CD4-positive, alpha-beta memory T cell (primary cell): ENCODE measurements around the gene IL12B. TPM values are rescaled to one million over a fixed set of nuclear protein-coding genes. Genes with fewer than 3 reads are reported as not detected.
"Not testable (repeated sequence)": the region's sequence is repeated elsewhere in the genome, so short reads cannot be mapped to it uniquely, and the experiment has no call there.

Experiments
- CTCF ChIA-PET: fragments of 350-600 bp; sonication (Branson Sonifier 250); formaldehyde crosslinking; loops from one replicate; lab custom pipeline; 2021; ENCODE audit warnings: inconsistent platforms; ENCODE audit not compliant: partially characterized antibody; lab: Charles Lee
- POLR2A ChIA-PET: fragments of 350-600 bp; sonication (Branson Sonifier 250); formaldehyde crosslinking; loops from one replicate; lab custom pipeline; 2021; ENCODE audit not compliant: partially characterized antibody; lab: Charles Lee
- DNase-seq, 5 donors: peaks; one replicate each; pipeline versions ENCODE4 v3.0.0 to v3.0.0-alpha.2; 2020 to 2022; ENCODE audit warnings: mixed read lengths in 1 of 5
- H3K27ac ChIP-seq: one replicate; pipeline ENCODE4 v1.7.0; 2013; ENCODE audit warnings: low read depth, low read length
- H3K27me3 ChIP-seq: 2 replicates; pipeline ENCODE4 v1.7.0; 2013; ENCODE audit warnings: mild to moderate bottlenecking, low read length, moderate library complexity; ENCODE audit not compliant: insufficient read depth
- H3K36me3 ChIP-seq: 2 replicates; pipeline ENCODE4 v1.7.0; 2013; ENCODE audit warnings: mild to moderate bottlenecking, low read length, moderate library complexity; ENCODE audit not compliant: insufficient read depth
- H3K4me1 ChIP-seq: 2 replicates; pipeline ENCODE4 v1.7.0; 2013; ENCODE audit warnings: mild to moderate bottlenecking, low read length, moderate library complexity; ENCODE audit not compliant: insufficient read depth
- H3K4me3 ChIP-seq, 2 donors: one replicate each; pipeline ENCODE4 v1.7.0; 2013; ENCODE audit warnings: low read length in 2 of 2, mild to moderate bottlenecking in 1 of 2
- H3K9me3 ChIP-seq, 2 donors: one replicate each; pipeline ENCODE4 v1.7.0; 2013; ENCODE audit warnings: low read length in 2 of 2, control low read depth in 1 of 2; ENCODE audit not compliant: control insufficient read depth in 1 of 2
- H3K27ac Mint-ChIP-seq, 7 donors: one replicate each; pipeline ENCODE4 v1.8.0; 2020 to 2021; ENCODE audit warnings: mixed read lengths in 7 of 7, mild to moderate bottlenecking in 6 of 7, inconsistent platforms in 3 of 7, moderate library complexity in 3 of 7
- H3K27me3 Mint-ChIP-seq, 2 donors: one replicate each; pipeline ENCODE4 v1.8.0; 2020 to 2021; ENCODE audit warnings: mixed read lengths in 2 of 2
- H3K36me3 Mint-ChIP-seq, 2 donors: one replicate each; pipeline ENCODE4 v1.8.0; 2020 to 2021; ENCODE audit warnings: mixed read lengths in 2 of 2, inconsistent platforms in 1 of 2, mild to moderate bottlenecking in 1 of 2
- H3K4me1 Mint-ChIP-seq, 4 donors: one replicate each; pipeline ENCODE4 v1.8.0; 2020 to 2021; ENCODE audit warnings: mixed read lengths in 4 of 4, mild to moderate bottlenecking in 1 of 4
- H3K4me3 Mint-ChIP-seq, 8 donors: one replicate each; pipeline ENCODE4 v1.8.0; 2020 to 2021; ENCODE audit warnings: mixed read lengths in 8 of 8, mild to moderate bottlenecking in 7 of 8, moderate library complexity in 6 of 8, inconsistent platforms in 3 of 8
- H3K9me3 Mint-ChIP-seq, 8 donors: one replicate each; pipeline ENCODE4 v1.8.0; 2020 to 2021; ENCODE audit warnings: mixed read lengths in 8 of 8, mild to moderate bottlenecking in 5 of 8, inconsistent platforms in 3 of 8, moderate library complexity in 1 of 8
- intact Hi-C: fragments of 100-400 bp; cut with micrococcal nuclease; formaldehyde crosslinking; loops from one replicate; pipeline ENCODE4 v1.15.1; 2023
- polyA plus RNA-seq, 2 donors: library from polyadenylated mRNA; unstranded; fragments of 300-500 nt; fragmentation: Illumina TruSeq; gene quantifications; one replicate each; pipeline ENCODE4 v1.2.3, GENCODE V29; 2021
- total RNA-seq, 2 experiments: library from RNA; stranded (reverse); gene quantifications; one replicate each; pipeline ENCODE4 v1.2.3, GENCODE V29; 2021

The IL12B gene
- total RNA-seq (not detected), polyA plus RNA-seq (not detected)

- peak within 1 kb of the TSS; percentile 47 to 88 (median 78) for H3K27ac Mint-ChIP-seq
These were observed at the start of gene IL12B for GRCh38 chr5:159330131-159330800. Gene IL12B (minus strand): TSS chr5:159330487. CDS start chr5:159326782, 3,705 bp downstream.

GRCh38 chr5:159377653-159378052 is 47.4 kb upstream of the IL12B start:
- intact Hi-C loops = no loop called here
- peak overlapping the region in 1 of 7 donors; percentile 29 for H3K27ac Mint-ChIP-seq
- no peak overlapping the region for H3K4me3 Mint-ChIP-seq
- Histone ChIP-seq H3K9me3 (peaks cover 7 to 10% of the 10 kb centered on the region in 2 donors), H3K4me3 (no peak overlapping the region), H3K36me3 (no peaks in the 10 kb centered on the region), H3K27ac (no peak overlapping the region), H3K4me1 (no peaks in the 10 kb centered on the region), H3K27me3 (no peaks in the 10 kb centered on the region)
- DNase-seq = no peak
- CTCF ChIA-PET = interaction anchor here (0.9 kb wide), 1 partner anchor 644 kb away, joined by 3 read pairs; no protein-coding TSS in a partner anchor
- peaks cover 16 to 29% of the 10 kb centered on the region in 2 donors for H3K36me3 Mint-ChIP-seq
- no peaks in the 10 kb centered on the region for H3K4me1 Mint-ChIP-seq
- POLR2A ChIA-PET = no interaction called here
- peaks cover 0 to 3% of the 10 kb centered on the region in 2 donors for H3K27me3 Mint-ChIP-seq
- peaks cover 9 to 81% (median 60%) of the 10 kb centered on the region in 8 donors for H3K9me3 Mint-ChIP-seq

More at GRCh38 chr5:159330131-159330800, at the start of gene IL12B:
- POLR2A ChIA-PET = no interaction called here
- Histone ChIP-seq H3K4me1 (peaks cover 12% of the 10 kb centered on the region), H3K27ac (peak within 1 kb of the TSS; percentile 23), H3K9me3 (no peaks in the 10 kb centered on the region), H3K36me3 (no peaks in the 10 kb centered on the region), H3K27me3 (no peaks in the 10 kb centered on the region), H3K4me3 (peak within 1 kb of the TSS in 1 of 2 donors; percentile 46)
- H3K27me3 Mint-ChIP-seq = peaks cover 0 to 2% of the 10 kb centered on the region in 2 donors
- peaks cover 13 to 33% (median 21%) of the 10 kb centered on the region in 4 donors for H3K4me1 Mint-ChIP-seq
- CTCF ChIA-PET = interaction anchor here (0.9 kb wide), 1 partner anchor 10 kb away, joined by 3 read pairs; no protein-coding TSS in a partner anchor
- no peaks in the 10 kb centered on the region for H3K36me3 Mint-ChIP-seq
- H3K9me3 Mint-ChIP-seq = no peaks in the 10 kb centered on the region
- intact Hi-C loops = loop anchor here (2.0 to 5.0 kb wide), 3 partner anchors 83 to 187 kb away; no protein-coding TSS in a partner anchor
- H3K4me3 Mint-ChIP-seq = peak within 1 kb of the TSS; percentile 73 to 87 (median 80)
- DNase-seq = no peak

DNA sequence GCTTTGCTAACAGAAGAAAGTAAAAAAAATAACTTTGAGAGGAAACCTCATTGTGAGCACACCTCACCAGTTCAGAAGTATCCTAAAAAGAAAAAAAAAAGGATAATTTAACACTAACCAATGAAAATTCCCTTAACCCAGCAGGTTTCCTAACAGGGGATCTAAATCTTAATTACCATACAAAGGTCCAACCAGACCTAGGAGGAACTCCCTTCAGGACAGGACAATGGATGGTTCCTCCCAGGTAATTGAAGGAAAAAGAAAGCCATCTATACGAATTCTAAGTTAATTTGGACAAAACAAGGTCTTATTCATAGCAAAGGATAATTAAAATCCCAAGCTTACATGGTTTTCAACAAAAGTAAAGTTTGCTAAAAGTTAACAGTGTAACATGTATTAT is 37.6 kb upstream of the IL12B start:
- H3K4me1 Mint-ChIP-seq, H3K4me1 ChIP-seq, H3K27me3 ChIP-seq, H3K4me3 ChIP-seq, H3K9me3 ChIP-seq, H3K36me3 Mint-ChIP-seq, intact Hi-C loops, H3K9me3 Mint-ChIP-seq, DNase-seq, H3K4me3 Mint-ChIP-seq, H3K36me3 ChIP-seq, H3K27ac Mint-ChIP-seq, H3K27ac ChIP-seq, H3K27me3 Mint-ChIP-seq, CTCF ChIA-PET: not testable (repeated sequence)
- POLR2A ChIA-PET = interaction anchor here (0.5 kb wide), 1 partner anchor 540 kb away, joined by 3 read pairs; no protein-coding TSS in a partner anchor

DNA sequence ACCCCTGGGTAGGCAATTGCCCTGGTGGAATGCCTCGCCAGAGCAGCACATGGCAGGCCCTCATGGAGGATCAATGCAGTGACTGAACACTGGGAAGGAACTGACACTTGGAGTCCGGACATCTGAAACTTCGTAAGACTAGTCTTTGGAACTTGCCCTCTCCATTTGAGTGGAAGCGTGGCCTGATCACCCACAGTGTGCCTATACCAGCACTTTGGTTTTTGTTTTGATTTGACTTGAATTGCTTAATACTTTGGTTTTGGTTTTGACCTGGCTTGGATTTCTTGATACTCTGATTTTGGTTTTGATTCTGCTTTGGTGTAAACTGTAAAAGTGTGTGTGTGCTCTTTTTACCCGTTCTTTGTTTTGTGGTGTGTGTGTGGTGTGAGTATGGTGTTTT is 36.5 kb upstream of the IL12B start:
- H3K4me1 ChIP-seq, H3K27ac Mint-ChIP-seq, H3K9me3 ChIP-seq, intact Hi-C loops, POLR2A ChIA-PET, H3K27ac ChIP-seq, H3K9me3 Mint-ChIP-seq, H3K4me3 Mint-ChIP-seq, CTCF ChIA-PET, DNase-seq, H3K4me3 ChIP-seq, H3K36me3 Mint-ChIP-seq, H3K36me3 ChIP-seq, H3K27me3 Mint-ChIP-seq, H3K4me1 Mint-ChIP-seq, H3K27me3 ChIP-seq: not testable (repeated sequence)

GRCh38 chr5:159362220-159362619 is 31.9 kb upstream of the IL12B start:
- H3K4me3 Mint-ChIP-seq = no peak overlapping the region

GRCh38 chr5:159359871-159360270 is 29.6 kb upstream of the IL12B start:
- H3K9me3 ChIP-seq, POLR2A ChIA-PET, H3K36me3 ChIP-seq, intact Hi-C loops, H3K27me3 ChIP-seq, H3K36me3 Mint-ChIP-seq, H3K4me3 ChIP-seq, H3K9me3 Mint-ChIP-seq, H3K4me3 Mint-ChIP-seq, H3K4me1 ChIP-seq, DNase-seq, H3K27ac Mint-ChIP-seq, H3K27me3 Mint-ChIP-seq, H3K27ac ChIP-seq: not testable (repeated sequence)
- CTCF ChIA-PET = interaction anchor here (1.3 kb wide), 1 partner anchor 43 kb away, joined by 5 read pairs; no protein-coding TSS in a partner anchor
- H3K4me1 Mint-ChIP-seq = peaks cover 4 to 12% (median 5%) of the 10 kb centered on the region in 4 donors

More at GRCh38 chr5:159362220-159362619, 31.9 kb upstream of the IL12B start:
- intact Hi-C loops = no loop called here
- Histone ChIP-seq H3K9me3 (no peaks in the 10 kb centered on the region), H3K4me1 (peaks cover 6% of the 10 kb centered on the region), H3K36me3 (no peaks in the 10 kb centered on the region), H3K27me3 (no peaks in the 10 kb centered on the region), H3K4me3 (no peak overlapping the region), H3K27ac (no peak overlapping the region)
- no peaks in the 10 kb centered on the region for H3K27me3 Mint-ChIP-seq
- peaks cover 0 to 3% of the 10 kb centered on the region in 2 donors for H3K36me3 Mint-ChIP-seq
- ChIA-PET POLR2A (interaction anchor here (1.4 kb wide), 1 partner anchor 50 kb away, joined by 3 read pairs; no protein-coding TSS in a partner anchor), CTCF (interaction anchor here (1.6 to 1.7 kb wide), 2 partner anchors 19 to 25 kb away, joined by 3 read pairs; no protein-coding TSS in a partner anchor)
- peaks cover 4 to 12% (median 5%) of the 10 kb centered on the region in 4 donors for H3K4me1 Mint-ChIP-seq
- H3K27ac Mint-ChIP-seq = peak overlapping the region in 1 of 7 donors; percentile 57
- no peak for DNase-seq
- no peaks in the 10 kb centered on the region for H3K9me3 Mint-ChIP-seq

DNA sequence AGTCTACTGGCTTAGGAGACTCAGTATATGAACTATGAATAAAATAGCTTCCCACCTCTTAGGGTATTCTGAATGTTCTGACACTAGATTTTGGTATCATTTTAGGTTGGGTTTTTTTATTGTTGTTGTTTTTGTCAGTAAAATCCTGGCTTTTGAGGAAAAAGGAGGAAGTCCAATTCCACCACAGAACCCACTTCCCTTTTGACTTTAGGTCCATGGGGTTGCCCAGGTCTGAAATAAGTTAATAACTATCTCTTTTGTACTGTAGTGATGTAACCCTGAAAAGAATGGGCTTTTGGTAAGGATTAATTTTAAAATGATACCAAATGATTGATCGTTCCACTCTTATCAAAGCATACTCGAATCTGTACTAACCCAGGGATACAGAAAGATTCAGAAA is 29.1 kb upstream of the IL12B start:
- Mint-ChIP-seq H3K9me3 (no peaks in the 10 kb centered on the region), H3K27me3 (peaks cover 0 to 6% of the 10 kb centered on the region in 2 donors), H3K36me3 (peaks cover 0 to 4% of the 10 kb centered on the region in 2 donors), H3K4me1 (peaks cover 4 to 12% (median 5%) of the 10 kb centered on the region in 4 donors), H3K4me3 (peak overlapping the region in 1 of 8 donors; percentile 9), H3K27ac (no peak overlapping the region)
- Histone ChIP-seq H3K4me3 (no peak overlapping the region), H3K9me3 (no peaks in the 10 kb centered on the region), H3K27ac (no peak overlapping the region), H3K4me1 (peaks cover 6% of the 10 kb centered on the region), H3K36me3 (no peaks in the 10 kb centered on the region), H3K27me3 (no peaks in the 10 kb centered on the region)
- CTCF ChIA-PET = interaction anchor here (1.3 to 1.4 kb wide), 2 partner anchors 34 to 43 kb away, joined by 3 to 5 read pairs; no protein-coding TSS in a partner anchor
- POLR2A ChIA-PET = no interaction called here
- intact Hi-C loops = no loop called here
- no peak for DNase-seq
